ENCODE measurements around the gene INSR.
"Not testable (repeated sequence)": the region's sequence is repeated elsewhere in the genome, so short reads cannot be mapped to it uniquely, and the experiment has no call there.

GRCh38 chr19:7067122-7067521, 227.1 kb downstream of the INSR start:
- peak; percentile 32; the same call in 1 of the 2 replicates for TF ChIP-seq CTCF (IDR thresholded peaks at IDR 0.05)
- not testable (repeated sequence) for TF ChIP-seq SP1 (CRISPR knock-in tag; conservative IDR thresholded peaks at IDR 0.05); NFE2L1 (CRISPR knock-in tag; IDR thresholded peaks at IDR 0.05); ATF2 (CRISPR knock-in tag; IDR thresholded peaks at IDR 0.05; ENCODE audit: borderline replicate concordance, low read depth); MAX (CRISPR knock-in tag; IDR thresholded peaks at IDR 0.05); MXD4 (CRISPR knock-in tag; IDR thresholded peaks at IDR 0.05; ENCODE audit: borderline replicate concordance); FOXP4 (CRISPR knock-in tag; IDR thresholded peaks at IDR 0.05); ZNF671 (CRISPR knock-in tag; IDR thresholded peaks at IDR 0.05); CREB1 (CRISPR knock-in tag; IDR thresholded peaks at IDR 0.05); ATF6 (CRISPR knock-in tag; IDR thresholded peaks at IDR 0.05); JUN (CRISPR knock-in tag; IDR thresholded peaks at IDR 0.05); TCF7 (CRISPR knock-in tag; IDR thresholded peaks at IDR 0.05; ENCODE audit: low read depth)

Measured in WTC11 (cell line).